CD4-positive, alpha-beta T cell treated with Interleukin-12 subunit alpha and Interleukin-12 subunit beta, for 1 hour (primary cell): Measurements from ENCODE around the gene SLC8A3.
"Not testable (repeated sequence)": the region's sequence is repeated elsewhere in the genome, so short reads cannot be mapped to it uniquely, and the experiment has no call there.

ENCODE experiments used
- DNase-seq: peaks from one replicate; pipeline ENCODE4 v3.0.0-alpha.2; 2020

Gene SLC8A3, protein sequence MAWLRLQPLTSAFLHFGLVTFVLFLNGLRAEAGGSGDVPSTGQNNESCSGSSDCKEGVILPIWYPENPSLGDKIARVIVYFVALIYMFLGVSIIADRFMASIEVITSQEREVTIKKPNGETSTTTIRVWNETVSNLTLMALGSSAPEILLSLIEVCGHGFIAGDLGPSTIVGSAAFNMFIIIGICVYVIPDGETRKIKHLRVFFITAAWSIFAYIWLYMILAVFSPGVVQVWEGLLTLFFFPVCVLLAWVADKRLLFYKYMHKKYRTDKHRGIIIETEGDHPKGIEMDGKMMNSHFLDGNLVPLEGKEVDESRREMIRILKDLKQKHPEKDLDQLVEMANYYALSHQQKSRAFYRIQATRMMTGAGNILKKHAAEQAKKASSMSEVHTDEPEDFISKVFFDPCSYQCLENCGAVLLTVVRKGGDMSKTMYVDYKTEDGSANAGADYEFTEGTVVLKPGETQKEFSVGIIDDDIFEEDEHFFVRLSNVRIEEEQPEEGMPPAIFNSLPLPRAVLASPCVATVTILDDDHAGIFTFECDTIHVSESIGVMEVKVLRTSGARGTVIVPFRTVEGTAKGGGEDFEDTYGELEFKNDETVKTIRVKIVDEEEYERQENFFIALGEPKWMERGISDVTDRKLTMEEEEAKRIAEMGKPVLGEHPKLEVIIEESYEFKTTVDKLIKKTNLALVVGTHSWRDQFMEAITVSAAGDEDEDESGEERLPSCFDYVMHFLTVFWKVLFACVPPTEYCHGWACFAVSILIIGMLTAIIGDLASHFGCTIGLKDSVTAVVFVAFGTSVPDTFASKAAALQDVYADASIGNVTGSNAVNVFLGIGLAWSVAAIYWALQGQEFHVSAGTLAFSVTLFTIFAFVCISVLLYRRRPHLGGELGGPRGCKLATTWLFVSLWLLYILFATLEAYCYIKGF

DNA sequence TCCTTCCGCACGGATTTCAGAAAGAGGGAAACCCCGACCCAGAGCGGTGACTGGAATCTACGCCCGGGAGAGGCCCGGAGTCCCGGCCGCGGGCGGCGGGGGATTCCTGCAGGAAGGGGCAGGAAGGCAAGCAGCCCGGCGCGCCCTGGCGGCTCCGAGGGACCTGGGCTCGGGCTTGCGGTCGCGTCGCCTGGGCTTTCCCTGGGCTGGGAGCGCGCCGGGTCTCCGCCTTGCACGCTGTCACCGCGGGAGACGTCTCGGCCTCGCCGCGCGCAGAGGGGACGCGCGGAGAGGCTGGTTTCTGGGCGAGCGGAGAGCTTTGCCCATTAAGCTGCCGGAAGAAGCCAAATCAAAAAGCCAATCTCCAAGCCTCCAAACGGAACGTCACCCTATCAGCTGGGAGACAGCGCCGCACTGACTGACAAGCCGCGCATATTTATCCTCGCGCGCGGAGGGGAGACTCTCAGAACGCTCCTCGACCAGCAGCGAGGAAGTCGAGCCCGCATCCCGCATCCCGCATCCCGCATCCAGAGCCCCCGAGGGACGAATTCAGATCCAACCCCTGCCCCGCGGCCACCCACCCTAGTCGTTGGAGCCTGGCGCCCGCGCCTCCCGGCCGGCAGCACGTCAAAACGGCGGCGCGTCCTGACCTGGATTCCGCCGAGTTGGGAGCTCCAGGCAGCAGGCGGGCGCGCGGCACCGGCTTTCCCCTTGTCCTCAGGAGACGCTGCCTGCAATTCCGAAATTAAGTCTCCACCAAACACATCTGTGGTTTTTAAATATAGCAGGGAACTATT is at the start of gene SLC8A3:
SLC8A3 (minus strand) TSS at position 293 of the 797 bp plus-strand sequence. CDS start 20,529 bp downstream, outside the sequence.
- DNase-seq: no peak

DNA sequence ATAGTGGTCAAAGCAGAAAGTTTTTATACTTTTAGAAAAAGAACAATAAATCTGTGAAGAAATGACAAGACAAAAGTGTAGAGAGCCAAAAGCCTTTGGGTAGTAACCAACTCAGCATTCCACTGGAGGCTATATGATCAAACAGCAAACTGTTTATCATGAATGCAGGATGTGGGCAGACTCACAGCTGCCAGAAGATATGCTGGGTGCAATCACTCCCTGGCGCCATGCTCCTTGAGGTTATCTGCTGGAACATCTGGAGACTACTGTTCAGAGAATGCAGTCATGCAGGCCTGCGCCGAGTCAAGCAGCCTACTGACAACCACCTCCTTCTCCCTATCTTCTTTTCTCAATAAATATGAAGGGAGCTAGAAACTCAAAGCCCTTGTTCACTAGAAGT is 49.0 kb upstream of the SLC8A3 start:
- DNase-seq: no peak

DNA sequence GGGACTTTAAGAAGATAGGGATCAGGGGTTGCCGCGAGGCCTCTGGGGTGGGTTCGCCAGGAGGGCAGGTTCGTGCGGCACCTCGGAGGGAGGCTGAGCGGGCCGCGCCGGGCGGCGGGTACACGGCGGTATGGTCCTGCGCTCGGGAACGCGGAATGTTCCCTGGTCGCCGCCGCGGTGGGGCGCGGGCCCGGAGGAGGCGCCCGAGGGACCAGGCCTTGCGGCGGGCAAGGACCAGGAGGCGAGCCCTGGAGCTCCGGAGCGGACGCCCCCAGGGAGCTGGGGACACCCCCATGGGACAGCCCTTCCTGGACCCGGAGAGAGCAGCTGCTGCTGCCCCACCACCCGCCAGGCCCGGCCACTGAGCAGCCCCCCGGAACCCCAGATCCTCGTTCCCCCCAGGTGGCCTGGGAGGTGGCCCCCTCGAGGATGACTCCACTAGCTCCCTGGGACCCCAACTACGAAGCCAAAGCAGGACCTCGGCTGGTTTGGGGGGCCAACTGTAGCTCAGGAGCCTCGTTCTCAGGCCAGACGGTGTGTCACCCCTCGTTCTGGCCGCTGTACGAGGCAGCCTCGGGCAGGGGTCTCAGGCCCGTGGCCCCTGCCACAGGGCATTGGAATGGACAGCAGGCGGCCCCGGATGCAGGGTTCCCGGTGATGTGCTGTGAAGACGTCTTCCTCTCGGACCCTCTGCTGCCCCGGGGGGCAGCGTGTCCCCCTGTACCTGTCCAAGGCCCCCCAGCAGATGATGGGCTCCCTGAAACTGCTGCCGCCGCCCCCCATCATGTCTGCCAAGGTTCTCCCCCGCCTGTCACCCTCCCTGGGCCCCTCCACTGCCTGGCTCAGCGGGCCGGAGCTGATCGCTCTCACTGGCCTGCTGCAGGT is 45.6 kb upstream of the SLC8A3 start:
- DNase-seq: no peak

DNA sequence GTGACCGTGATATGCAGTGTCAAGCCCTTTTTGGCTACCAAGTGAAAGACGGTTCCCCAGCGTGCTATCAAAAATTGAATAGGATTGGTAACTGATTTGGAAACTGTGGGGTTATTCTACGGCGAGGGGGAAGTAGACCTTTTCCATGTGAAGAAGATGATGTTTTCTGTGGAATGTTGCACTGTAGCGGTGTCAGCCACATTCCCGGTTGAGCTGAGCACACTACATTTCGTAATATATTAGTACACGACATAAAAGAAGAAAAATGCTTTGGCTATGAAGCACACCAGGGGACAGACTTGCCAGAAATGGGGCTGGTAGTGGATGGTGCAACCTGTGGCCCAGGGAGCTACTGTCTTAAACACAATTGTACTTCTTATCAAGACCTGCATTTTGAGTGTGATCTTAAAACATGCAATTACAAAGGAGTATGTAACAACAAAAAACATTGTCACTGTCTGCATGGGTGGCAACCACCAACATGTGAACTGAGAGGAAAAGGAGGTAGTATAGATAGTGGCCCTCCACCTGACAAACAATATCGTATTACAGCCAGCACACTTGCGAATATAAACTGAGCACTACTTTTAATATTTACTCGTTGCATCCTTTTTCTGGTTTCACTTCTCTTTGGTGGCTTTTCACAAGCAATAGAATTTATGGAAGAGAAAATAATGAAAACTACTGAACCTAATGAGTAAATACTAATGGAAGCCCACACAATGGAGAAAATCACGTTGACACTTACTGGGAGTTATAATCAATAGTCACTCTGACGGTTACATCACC is 43.2 kb upstream of the SLC8A3 start:
- not testable (repeated sequence) for DNase-seq

DNA sequence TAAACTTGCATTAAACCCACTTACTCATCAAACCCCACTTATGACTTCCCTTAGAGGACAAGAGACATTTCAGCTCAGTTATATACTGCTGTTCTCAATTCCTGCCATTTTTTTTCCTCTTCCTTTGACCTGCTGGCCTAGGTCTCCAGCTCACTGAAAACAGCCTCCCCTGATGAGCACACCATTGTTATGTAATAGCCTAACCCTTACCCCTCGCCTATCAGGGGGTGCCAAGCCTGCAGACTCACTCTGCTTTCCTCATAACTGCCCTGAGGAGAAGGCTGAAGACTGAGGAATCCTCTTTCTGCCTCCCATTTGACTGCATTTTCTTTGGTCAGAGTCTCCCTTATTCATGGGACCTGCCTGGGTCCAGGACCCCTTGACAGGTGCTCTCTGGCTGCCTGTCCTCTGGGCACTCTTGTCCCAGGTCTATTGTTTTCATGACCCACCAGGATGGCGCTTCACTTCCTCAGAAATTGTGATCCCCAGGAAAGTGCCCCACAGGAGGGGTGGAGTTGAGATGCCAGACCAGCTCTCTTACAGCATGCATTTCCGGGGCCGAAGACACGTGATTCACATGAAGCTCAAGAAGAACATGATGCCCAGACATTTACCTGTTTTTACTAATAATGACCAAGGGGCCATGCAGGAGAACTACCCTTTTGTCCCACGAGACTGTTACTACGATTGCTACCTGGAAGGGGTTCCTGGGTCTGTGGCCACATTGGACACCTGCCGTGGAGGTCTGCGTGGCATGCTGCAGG is 41.3 kb upstream of the SLC8A3 start:
- not testable (repeated sequence) for DNase-seq

DNA sequence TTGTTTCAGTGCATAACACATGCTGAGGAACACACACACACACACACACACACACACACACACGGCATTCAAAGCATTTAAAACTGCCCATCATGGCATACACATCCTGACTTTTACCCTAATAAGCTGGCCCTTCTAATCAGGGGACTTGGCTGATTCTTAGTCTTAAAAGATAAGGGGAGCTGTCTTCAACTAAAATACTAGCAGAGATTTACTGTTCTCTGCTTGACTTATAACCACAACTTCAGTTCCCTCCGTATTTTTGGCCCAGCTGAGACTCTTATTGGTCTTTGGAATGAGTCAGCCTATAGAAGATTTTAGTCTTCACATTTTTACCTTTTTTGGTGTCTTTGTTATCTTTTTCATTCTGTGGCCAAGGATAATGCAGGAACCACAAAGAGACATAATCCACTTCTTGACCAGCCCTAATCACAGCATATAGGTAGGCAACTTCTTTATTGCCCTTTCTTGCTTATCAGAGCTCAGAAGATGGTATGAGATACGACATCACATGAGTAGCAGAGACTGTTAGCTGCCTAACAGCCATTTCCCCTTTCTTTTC is 25.1 kb upstream of the SLC8A3 start:
- DNase-seq: no peak

DNA sequence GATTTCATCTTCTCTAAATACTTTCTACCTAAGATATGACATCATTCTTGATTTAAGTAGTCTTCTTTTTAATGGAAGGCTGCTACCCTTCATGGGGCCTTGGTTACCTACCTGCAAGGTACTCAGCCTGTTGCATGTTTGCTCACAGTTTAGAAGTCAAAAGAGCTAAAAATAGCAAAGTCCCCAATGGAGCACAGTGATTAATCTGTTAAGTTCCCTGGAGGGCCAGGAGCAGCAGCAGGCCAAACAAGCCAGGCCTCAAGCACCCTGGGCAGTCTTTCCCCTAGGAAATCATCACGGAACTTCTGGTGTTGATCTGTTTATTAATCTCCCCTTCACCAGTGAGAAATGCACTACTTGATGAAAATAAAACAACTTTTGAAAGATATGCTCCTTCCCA is 24.0 kb upstream of the SLC8A3 start:
- no peak for DNase-seq

DNA sequence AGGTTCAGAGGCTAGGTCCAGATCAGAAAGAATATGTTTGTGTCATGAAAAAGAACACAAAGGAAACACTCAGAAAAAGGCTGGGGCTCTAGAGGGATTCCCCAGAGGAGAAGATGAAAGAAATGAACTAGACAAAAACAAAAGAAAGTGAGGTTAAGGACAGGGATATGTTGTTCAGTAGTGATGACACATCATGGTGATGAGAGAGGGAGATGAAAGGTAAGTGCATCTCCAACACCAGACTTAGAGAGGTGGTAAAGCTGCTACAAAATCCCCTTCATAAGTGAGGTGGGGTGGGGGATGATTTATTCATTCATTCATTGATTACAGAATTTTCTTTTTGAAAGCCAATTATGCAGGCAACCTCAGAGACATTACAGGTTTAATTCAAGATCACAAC is 19.6 kb upstream of the SLC8A3 start:
- DNase-seq: no peak

DNA sequence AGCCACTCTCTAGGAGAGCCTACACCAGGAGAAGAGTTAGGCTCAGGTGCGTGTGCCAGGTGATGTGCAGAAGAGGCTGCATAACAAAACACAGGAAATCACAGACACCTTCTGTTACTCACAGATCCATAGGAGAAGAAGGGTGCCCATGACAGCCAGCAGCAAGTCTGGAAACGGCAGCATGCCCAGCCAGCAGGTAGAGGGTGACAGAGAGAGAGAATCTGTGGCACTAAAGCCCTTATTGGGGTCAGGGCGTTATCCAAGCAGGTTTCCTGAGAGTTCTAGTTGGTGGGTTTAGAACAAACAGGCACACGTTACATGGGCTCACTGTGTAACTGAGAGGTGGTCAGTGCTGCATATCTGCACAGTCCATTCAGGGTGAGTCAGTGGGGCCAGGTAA is 14.9 kb upstream of the SLC8A3 start:
- no peak for DNase-seq

DNA sequence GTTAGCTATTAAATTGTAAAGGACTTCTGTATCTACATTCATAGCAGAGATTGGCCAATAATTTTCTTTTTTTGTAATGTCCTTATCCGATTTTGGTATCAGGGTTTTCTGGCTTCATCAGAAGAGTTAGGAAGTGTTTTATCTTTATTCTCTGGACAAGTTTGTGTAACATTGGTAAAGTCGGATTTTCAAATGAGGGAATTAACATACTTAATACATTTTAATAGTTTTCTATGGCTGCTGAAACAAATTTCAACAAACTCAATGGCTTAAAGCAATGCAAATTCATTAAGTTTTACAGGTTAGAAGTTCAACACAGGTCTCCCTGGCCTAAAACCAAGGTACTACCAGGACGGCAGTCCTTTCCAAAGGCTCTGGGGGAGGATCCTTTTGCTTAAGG is 13.2 kb upstream of the SLC8A3 start:
- DNase-seq: no peak

DNA sequence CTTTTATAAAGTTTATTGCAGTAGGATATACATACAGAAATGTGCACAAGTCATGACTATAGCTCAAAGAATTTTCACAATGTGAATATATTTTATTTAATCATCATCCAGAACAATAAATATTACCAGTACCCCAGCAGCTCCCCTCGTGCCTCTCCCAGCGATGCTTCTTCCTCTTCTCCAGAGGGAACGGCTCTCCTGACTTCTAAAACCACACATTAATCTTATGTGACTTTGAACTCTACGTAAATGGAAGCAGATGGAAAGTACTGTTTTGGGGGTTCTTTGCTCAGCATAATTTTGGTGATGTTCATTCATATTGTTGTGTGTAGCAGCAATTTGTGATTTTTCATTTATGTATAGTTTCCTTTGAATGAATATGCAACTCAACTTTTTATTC is 4.6 kb upstream of the SLC8A3 start:
- DNase-seq: no peak

DNA sequence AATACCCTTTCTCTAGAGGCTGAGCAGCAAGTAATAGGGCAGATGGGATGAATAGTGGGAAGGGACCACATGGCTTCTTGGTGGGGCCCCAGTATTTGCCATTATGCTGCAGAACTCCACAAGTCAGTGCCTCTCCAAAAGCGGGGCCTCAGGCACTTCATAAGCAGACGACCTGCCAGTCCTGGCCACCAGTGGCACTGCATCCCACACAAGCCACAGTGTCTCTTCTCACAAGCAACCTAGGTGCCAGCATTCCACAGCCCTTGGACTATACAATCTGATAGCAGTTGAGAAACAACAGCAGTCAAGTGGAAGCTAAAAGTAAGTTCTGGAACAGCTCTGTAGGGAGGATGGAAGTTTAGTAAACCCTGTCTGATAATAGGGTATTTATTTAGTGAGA is 4.2 kb upstream of the SLC8A3 start:
- no peak for DNase-seq

DNA sequence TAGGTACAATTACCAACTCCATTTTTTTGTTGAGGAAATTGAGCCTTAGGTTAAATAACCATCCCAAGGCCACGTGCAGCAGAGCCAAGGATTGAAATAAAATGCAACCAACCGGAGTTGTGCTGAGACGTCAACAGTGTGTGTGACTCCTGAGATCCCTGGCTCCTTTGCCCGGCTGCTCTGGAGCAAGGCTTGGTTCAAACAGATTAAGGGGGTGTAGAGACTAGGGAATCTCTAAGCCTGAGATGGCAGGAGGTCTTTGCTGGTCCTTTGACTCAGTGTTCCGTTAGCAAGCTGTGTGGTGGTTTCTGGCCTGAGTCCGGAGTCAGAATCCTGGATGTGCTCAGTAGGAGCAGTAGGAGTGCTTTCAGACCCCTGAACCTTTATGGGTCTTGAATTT is 1.4 kb upstream of the SLC8A3 start:
- DNase-seq: no peak

DNA sequence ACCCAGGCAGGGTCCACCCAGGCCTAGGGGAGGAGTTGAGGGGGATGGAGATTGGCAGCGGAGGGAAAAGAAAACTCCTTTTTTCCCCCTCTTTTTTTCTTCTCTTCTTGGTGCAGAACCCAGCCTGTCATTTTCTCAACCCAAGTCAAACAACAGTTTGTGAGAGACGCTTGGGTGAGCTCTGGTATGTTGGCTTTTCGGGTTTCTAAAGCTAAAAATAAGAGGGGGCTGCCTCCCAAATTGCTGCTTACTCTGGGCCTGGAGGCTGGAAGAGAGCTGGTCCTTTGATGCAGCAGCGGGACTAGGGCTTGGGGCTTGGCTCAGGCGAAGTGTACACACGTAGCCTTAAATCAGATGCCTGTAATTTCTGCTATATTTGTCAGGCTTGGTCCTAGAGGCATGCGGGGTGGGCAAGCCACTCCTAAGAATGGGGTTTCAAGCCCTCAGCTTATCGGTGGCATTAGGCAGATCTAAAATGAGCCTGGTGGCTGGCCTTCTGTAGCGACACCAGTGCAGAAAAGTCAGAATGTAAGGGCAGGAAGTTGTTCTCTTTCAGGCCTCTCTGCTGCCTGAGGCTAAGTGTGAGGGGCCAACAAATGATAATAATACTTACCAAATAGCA is 816 bp upstream of the SLC8A3 start:
- no peak for DNase-seq

DNA sequence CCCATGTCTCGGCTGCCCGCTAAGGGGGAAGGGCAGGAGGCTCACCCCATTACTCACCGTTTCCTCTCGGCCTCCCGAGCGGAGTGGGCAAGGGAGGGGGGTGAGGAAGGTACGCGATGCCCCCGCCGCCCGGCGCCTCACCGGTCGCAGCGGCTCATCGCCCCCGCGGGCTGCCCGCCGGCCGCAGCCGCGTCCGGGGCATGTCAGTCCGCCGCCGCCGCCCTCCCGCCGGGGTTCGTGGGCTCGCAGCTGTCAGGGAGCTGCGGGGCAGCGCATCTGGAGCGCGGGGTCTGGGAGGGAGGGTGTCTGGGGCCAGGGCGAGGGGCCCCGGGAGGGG is 461 bp downstream of the SLC8A3 start:
- no peak for DNase-seq

DNA sequence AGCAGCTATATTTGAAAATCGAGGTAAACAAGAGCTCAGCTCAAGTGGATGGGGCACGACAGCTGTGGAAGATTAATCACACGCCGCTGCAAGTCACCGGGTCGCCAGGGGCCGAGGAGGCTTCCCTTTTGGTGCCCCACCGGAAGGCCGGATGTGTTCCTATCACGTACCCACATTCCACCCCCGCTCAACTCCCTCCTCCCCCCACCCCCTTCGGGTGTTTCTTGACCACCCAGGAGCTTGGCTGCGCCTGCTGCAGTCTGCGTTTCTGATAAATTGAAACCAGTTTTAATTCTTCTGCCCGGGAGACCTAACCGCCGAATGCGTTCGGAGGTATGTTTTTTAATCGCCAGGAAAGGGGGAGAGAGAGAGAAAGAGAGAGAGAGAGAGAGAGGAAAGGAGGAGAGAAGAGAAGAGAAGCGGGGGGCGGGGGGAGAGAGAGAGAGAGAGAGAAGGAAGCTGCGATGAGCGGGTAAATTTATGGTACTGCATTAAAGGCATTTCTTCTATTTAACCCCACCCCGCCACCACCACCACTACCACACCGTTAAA is 1.8 kb downstream of the SLC8A3 start:
- DNase-seq: no peak

DNA sequence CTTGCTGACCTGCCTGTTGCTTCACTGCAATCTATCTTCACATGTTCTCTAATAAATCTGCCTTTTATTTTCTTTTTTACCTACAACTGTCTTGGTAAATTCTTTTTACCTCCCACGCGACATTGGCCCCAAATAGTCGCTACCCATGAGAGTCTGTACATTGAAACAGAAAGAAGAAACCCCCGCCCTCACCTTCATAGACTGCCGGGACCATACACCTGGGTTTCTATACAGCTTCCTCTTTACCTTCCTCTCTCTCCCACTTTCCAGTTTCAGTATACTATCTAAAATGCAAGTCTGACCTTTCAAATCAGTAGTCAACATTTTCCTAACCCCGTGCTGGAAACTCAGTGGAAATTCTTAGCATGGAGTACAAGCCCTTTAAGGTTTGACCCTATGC is 4.8 kb downstream of the SLC8A3 start:
- no peak for DNase-seq

DNA sequence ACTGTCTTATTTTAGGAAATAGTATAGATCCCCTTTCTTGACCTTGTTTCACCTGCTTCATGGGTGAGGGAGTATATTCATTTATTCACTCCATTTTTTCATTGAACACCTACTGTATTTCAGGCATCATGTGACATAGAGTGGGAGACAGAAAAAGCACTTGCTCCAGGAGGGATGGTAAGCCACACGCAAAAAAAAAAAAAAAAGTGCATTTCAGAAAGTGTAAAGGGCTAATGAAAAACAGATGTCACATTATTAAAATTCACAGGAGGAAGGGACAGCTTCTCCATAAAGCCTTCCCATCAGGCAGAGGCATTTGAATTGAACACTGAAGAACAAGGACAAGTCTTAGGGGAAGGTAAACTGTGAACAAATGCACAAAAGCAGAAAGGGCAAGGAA is 7.5 kb downstream of the SLC8A3 start:
- DNase-seq: no peak

DNA sequence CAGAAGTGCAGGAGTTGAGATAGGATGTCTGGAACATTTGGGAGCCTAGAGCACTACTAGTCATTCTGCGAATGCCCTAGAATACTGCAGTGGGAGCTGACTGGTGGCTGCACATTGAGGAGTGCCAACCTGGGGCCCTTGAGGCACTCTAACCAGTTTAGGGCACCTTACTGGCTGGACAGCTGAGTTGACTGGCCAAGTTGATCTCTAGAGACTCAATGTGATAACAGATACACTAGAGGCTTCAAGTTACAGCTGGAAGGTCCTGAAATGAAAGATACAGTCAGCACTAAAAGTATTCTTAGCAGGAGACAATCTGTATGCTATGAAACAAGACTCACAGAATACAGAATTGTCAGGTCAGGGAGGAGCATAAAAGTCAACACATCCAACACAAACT is 8.0 kb downstream of the SLC8A3 start:
- DNase-seq: no peak
